HL-60 (cell line): ENCODE measurements around the gene RBL2.

Source experiments
- DNase-seq, 2 experiments: peaks; one replicate each; pipeline ENCODE4 v3.0.0-alpha.2; 2010 to 2020; ENCODE audit warnings: low read depth in 1 of 2, low spot score in 1 of 2
- H3K27ac ChIP-seq: fragments of 250-450 bp; sonication (Bioruptor Pico); replicated peaks from 2 replicates; pipeline ENCODE4 v1.5.1; 2020; ENCODE audit warnings: mild to moderate bottlenecking, moderate library complexity
- H3K27me3 ChIP-seq: fragments of 250-450 bp; sonication (Bioruptor Pico); 2 replicates; pipeline ENCODE4 v1.5.1; 2021; ENCODE audit warnings: mild to moderate bottlenecking, moderate library complexity; ENCODE audit not compliant: insufficient read depth, poor library complexity, severe bottlenecking
- H3K4me3 ChIP-seq: replicated peaks from 2 replicates; pipeline ENCODE4 v1.5.1; 2011; ENCODE audit warnings: mild to moderate bottlenecking, control low read depth, low read length; ENCODE audit not compliant: insufficient read depth
- CTCF ChIP-seq: IDR thresholded peaks from one replicate; pipeline ENCODE4 v1.5.1; 2011; ENCODE audit warnings: low read length, control low read depth, inconsistent platforms; ENCODE audit not compliant: insufficient read depth
- GABPA ChIP-seq: IDR thresholded peaks from 2 replicates; pipeline ENCODE4 v1.6.1; 2012; ENCODE audit warnings: low read depth
- POLR2AphosphoS5 ChIP-seq: IDR thresholded peaks from 2 replicates; pipeline ENCODE4 v1.6.1; 2012; ENCODE audit warnings: low read depth
- SPI1 ChIP-seq: IDR thresholded peaks from 2 replicates; pipeline ENCODE4 v1.6.1; 2012; ENCODE audit warnings: low read depth, mild to moderate bottlenecking, borderline replicate concordance
- TF ChIP-seq, protein P1 (sequence below): IDR thresholded peaks from 2 replicates; pipeline ENCODE4 v1.6.1; 2012; ENCODE audit warnings: low read depth; ENCODE audit not compliant: insufficient replicate concordance

Gene RBL2

GRCh38 chr16:53482123-53482522 is 47.9 kb downstream of the RBL2 start:
- TF ChIP-seq CTCF, result no peak
- peak; percentile 55; the same call in 1 of the 2 replicates for TF ChIP-seq SPI1
- peak; percentile 62; the same call in 1 of the 2 replicates for TF ChIP-seq POLR2AphosphoS5
- H3K27ac ChIP-seq, result peak overlapping the region; percentile 68
- no peaks in the 10 kb centered on the region for H3K27me3 ChIP-seq
- peak; percentile 80 to 92 for DNase-seq
- H3K4me3 ChIP-seq, result no peak overlapping the region

GRCh38 chr16:53484542-53484941 is 50.3 kb downstream of the RBL2 start:
- no peak for DNase-seq
- TF ChIP-seq GABPA (no peak), CTCF (no peak), POLR2AphosphoS5 (no peak), SPI1 (no peak)
- TF ChIP-seq, protein P1, sequence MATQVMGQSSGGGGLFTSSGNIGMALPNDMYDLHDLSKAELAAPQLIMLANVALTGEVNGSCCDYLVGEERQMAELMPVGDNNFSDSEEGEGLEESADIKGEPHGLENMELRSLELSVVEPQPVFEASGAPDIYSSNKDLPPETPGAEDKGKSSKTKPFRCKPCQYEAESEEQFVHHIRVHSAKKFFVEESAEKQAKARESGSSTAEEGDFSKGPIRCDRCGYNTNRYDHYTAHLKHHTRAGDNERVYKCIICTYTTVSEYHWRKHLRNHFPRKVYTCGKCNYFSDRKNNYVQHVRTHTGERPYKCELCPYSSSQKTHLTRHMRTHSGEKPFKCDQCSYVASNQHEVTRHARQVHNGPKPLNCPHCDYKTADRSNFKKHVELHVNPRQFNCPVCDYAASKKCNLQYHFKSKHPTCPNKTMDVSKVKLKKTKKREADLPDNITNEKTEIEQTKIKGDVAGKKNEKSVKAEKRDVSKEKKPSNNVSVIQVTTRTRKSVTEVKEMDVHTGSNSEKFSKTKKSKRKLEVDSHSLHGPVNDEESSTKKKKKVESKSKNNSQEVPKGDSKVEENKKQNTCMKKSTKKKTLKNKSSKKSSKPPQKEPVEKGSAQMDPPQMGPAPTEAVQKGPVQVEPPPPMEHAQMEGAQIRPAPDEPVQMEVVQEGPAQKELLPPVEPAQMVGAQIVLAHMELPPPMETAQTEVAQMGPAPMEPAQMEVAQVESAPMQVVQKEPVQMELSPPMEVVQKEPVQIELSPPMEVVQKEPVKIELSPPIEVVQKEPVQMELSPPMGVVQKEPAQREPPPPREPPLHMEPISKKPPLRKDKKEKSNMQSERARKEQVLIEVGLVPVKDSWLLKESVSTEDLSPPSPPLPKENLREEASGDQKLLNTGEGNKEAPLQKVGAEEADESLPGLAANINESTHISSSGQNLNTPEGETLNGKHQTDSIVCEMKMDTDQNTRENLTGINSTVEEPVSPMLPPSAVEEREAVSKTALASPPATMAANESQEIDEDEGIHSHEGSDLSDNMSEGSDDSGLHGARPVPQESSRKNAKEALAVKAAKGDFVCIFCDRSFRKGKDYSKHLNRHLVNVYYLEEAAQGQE, result no peak
- H3K27ac ChIP-seq, result no peak overlapping the region
- no peak overlapping the region for H3K4me3 ChIP-seq
- H3K27me3 ChIP-seq, result no peaks in the 10 kb centered on the region

GRCh38 chr16:53486230-53486629 is 52.0 kb downstream of the RBL2 start:
- DNase-seq, result no peak
- Histone ChIP-seq H3K27ac (no peak overlapping the region), H3K4me3 (no peak overlapping the region), H3K27me3 (no peaks in the 10 kb centered on the region)
- TF ChIP-seq GABPA (no peak), CTCF (no peak), POLR2AphosphoS5 (no peak), SPI1 (no peak)
- TF ChIP-seq, protein P1, result no peak

DNA sequence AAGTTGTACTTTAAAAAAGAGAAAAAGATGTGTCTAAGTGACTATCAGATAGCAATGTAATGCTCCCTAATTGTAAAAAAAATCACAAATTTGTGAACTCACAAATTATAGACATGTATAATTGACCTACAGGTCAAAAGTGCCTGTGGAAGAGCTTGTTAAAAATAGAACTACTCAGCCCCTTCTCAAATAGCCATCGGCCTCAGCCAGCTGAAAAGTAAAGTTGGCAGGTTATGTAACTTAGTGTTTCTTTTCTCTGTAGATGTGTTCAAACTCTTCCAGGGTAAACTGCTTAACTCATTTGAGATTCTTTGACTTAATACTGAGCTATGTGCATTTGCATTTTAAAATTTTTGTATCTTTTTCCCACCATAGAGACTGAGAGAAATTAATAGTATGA is 55.5 kb downstream of the RBL2 start:
- TF ChIP-seq CTCF (no peak), POLR2AphosphoS5 (no peak), SPI1 (no peak), GABPA (no peak)
- TF ChIP-seq, protein P1, result no peak
- Histone ChIP-seq H3K4me3 (no peak overlapping the region), H3K27me3 (no peaks in the 10 kb centered on the region), H3K27ac (no peak overlapping the region)
- DNase-seq, result no peak
